HG02759 (cell line): ENCODE measurements around the gene VHLL.
A peak's percentile ranks its signal among the peaks of the same experiment; 100 is the strongest.
"Not testable (repeated sequence)": the region's sequence is repeated elsewhere in the genome, so short reads cannot be mapped to it uniquely, and the experiment has no call there.

Experiments used
- ATAC-seq: cut with Tn5 transposase; IDR thresholded peaks from one replicate; pipeline ENCODE4 v1.9.1; 2021; ENCODE audit warnings: mild to moderate bottlenecking, moderate library complexity; ENCODE audit not compliant: unreplicated experiment

Gene VHLL

GRCh38 chr1:156298852-156299357 lies at the start of gene VHLL:
VHLL (minus strand) TSS chr1:156299307; CDS start chr1:156299189, 118 bp downstream.
- ATAC-seq = no peak

- ATAC-seq = no peak
These were observed 48.2 kb upstream of the VHLL start for GRCh38 chr1:156347331-156347730.

- no peak for ATAC-seq
These were observed 47.5 kb upstream of the VHLL start for GRCh38 chr1:156346636-156347035.

GRCh38 chr1:156346035-156346434 lies 46.9 kb upstream of the VHLL start:
- not testable (repeated sequence) for ATAC-seq

GRCh38 chr1:156344409-156344808 lies 45.3 kb upstream of the VHLL start:
- no peak for ATAC-seq

GRCh38 chr1:156342166-156342955 lies 43.3 kb upstream of the VHLL start:
- no peak for ATAC-seq

- peak; percentile 92 for ATAC-seq
These were observed 39.3 kb upstream of the VHLL start, which contains the start of the genes CCT3 and TSACC for GRCh38 chr1:156338180-156338976. CCT3 (minus strand) TSS chr1:156338292; CDS start chr1:156338184, 108 bp downstream. TSACC (plus strand) TSS chr1:156338526; CDS start chr1:156339758, 1,232 bp downstream.

- no peak for ATAC-seq
These were observed 38.7 kb upstream of the VHLL start for GRCh38 chr1:156337888-156338179.

GRCh38 chr1:156337052-156337887 lies 38.2 kb upstream of the VHLL start:
- no peak for ATAC-seq

- ATAC-seq = no peak
These were observed 37.1 kb upstream of the VHLL start for GRCh38 chr1:156336242-156336641.

GRCh38 chr1:156323179-156323578 lies 24.1 kb upstream of the VHLL start:
- not testable (repeated sequence) for ATAC-seq

- no peak for ATAC-seq
These were observed 21.5 kb upstream of the VHLL start for GRCh38 chr1:156320560-156320959.

GRCh38 chr1:156319664-156320063 lies 20.6 kb upstream of the VHLL start:
- no peak for ATAC-seq

GRCh38 chr1:156316909-156317308 lies 17.8 kb upstream of the VHLL start:
- no peak for ATAC-seq

- ATAC-seq = no peak
These were observed 11.9 kb upstream of the VHLL start for GRCh38 chr1:156310962-156311361.

GRCh38 chr1:156308078-156308477 lies 9.0 kb upstream of the VHLL start:
- ATAC-seq = no peak

- no peak for ATAC-seq
These were observed 6.1 kb upstream of the VHLL start for GRCh38 chr1:156305215-156305614.

- no peak for ATAC-seq
These were observed 4.1 kb upstream of the VHLL start for GRCh38 chr1:156303241-156303640.

GRCh38 chr1:156295391-156295947 lies 3.6 kb downstream of the VHLL start, which contains the start of gene GLMP:
GLMP (minus strand) TSS chr1:156295679; CDS start chr1:156295645, 34 bp downstream.
- peak; percentile 54 for ATAC-seq

GRCh38 chr1:156293895-156294294 lies 5.2 kb downstream of the VHLL start:
- ATAC-seq = no peak

- no peak for ATAC-seq
These were observed 6.0 kb downstream of the VHLL start for GRCh38 chr1:156293098-156293434.
